SHP77 (cell line): ENCODE data around the gene PTPRT.

Experiments used
- DNase-seq, 2 experiments: peaks; one replicate each; lab custom pipeline; 2025; lab: John Stamatoyannopoulos, UW

PTPRT gene

GRCh38 chr20:42611889-42612837 lies 577.5 kb downstream of the PTPRT start:
- DNase-seq = no peak

GRCh38 chr20:42611423-42611822 lies 578.3 kb downstream of the PTPRT start:
- DNase-seq = no peak

GRCh38 chr20:42610070-42610469 lies 579.6 kb downstream of the PTPRT start:
- no peak for DNase-seq

GRCh38 chr20:42609618-42610017 lies 580.1 kb downstream of the PTPRT start:
- DNase-seq = no peak

- DNase-seq = no peak
Observed at GRCh38 chr20:42604998-42605956, 584.4 kb downstream of the PTPRT start.

- no peak for DNase-seq
Observed at GRCh38 chr20:42603655-42604054, 586.1 kb downstream of the PTPRT start.

GRCh38 chr20:42598581-42598980 lies 591.1 kb downstream of the PTPRT start:
- DNase-seq = no peak

GRCh38 chr20:42595625-42596024 lies 594.1 kb downstream of the PTPRT start:
- DNase-seq = no peak

GRCh38 chr20:42594659-42595058 lies 595.0 kb downstream of the PTPRT start:
- no peak for DNase-seq

GRCh38 chr20:42594011-42594410 lies 595.7 kb downstream of the PTPRT start:
- DNase-seq = no peak

- no peak for DNase-seq
Observed at GRCh38 chr20:42589976-42590639, 599.6 kb downstream of the PTPRT start.

GRCh38 chr20:42588847-42589246 lies 600.9 kb downstream of the PTPRT start:
- no peak for DNase-seq

GRCh38 chr20:42587427-42587826 lies 602.3 kb downstream of the PTPRT start:
- no peak for DNase-seq

- no peak for DNase-seq
Observed at GRCh38 chr20:42581311-42581710, 608.4 kb downstream of the PTPRT start.

GRCh38 chr20:42576167-42576566 lies 613.5 kb downstream of the PTPRT start:
- DNase-seq = no peak

GRCh38 chr20:42572320-42573016 lies 617.2 kb downstream of the PTPRT start:
- no peak for DNase-seq

GRCh38 chr20:42567409-42567808 lies 622.3 kb downstream of the PTPRT start:
- no peak for DNase-seq

- DNase-seq = no peak
Observed at GRCh38 chr20:42565235-42565995, 624.3 kb downstream of the PTPRT start.

GRCh38 chr20:42559665-42560064 lies 630.0 kb downstream of the PTPRT start:
- no peak for DNase-seq

GRCh38 chr20:42556575-42556974 lies 633.1 kb downstream of the PTPRT start:
- DNase-seq = no peak

GRCh38 chr20:42553374-42553773 lies 636.3 kb downstream of the PTPRT start:
- no peak for DNase-seq
